Tibial nerve (tissue), 4 donors: ENCODE data around the gene HIP1R.

Experiments
- CTCF ChIP-seq, 5 experiments: fragments of 200-600 bp in 3 of 5; fragments of 450-650 bp in 2 of 5; sonication (generic) in 3 of 5; IDR thresholded peaks; one replicate each; pipeline ENCODE4 v1.5.1; 2016 to 2019; ENCODE audit warnings: antibody characterized with exemption in 5 of 5, mild to moderate bottlenecking in 3 of 5, moderate library complexity in 2 of 5
- EP300 ChIP-seq, 2 donors: sonication (generic); formaldehyde crosslinking; IDR thresholded peaks; one replicate each; pipeline ENCODE4 v1.6.1; 2017; ENCODE audit warnings: antibody characterized with exemption in 2 of 2, mild to moderate bottlenecking in 1 of 2
- POLR2A ChIP-seq, 2 donors: fragments of 450-650 bp; IDR thresholded peaks; one replicate each; pipeline ENCODE4 v1.6.1; 2017; ENCODE audit warnings: antibody characterized with exemption in 2 of 2, mild to moderate bottlenecking in 2 of 2, moderate library complexity in 2 of 2

DNA sequence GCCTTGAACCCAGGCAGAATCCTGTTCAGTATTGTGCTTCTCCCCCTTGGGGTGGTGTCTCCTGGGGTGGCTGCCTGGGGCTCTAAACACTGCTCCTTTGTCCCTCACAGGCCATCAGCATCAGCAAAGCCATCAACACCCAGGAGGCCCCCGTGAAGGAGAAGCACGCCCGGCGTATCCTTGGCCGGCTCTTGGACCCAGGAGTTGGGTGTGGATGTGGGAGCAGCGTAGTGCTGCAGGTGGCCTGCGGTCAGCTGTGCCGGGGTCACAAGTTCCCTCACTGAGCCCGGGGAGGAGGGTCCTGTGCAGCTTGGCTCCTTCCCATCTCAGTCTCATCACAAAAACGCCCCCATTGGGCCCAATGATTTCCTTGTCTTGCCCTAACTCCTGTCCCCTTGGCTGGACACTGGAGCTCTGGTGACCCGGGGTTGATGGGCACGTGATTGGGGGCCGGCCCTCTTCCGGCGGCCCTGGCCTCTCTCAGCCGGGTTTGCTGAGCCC lies 12.7 kb downstream of the HIP1R start:
- TF ChIP-seq CTCF (IDR thresholded peaks at IDR 0.05) (no peak), POLR2A (IDR thresholded peaks at IDR 0.05) (no peak), EP300 (IDR thresholded peaks at IDR 0.05) (no peak)
